HG02840 (cell line): ENCODE results near the gene PDE4B.
"Not testable (repeated sequence)": the region's sequence is repeated elsewhere in the genome, so short reads cannot be mapped to it uniquely, and the experiment has no call there.

Experiments
- ATAC-seq: cut with Tn5 transposase; IDR thresholded peaks from one replicate; pipeline ENCODE4 v1.9.1; 2021; ENCODE audit warnings: mild to moderate bottlenecking, moderate library complexity, moderate number of reproducible peaks; ENCODE audit not compliant: unreplicated experiment, low FRiP score

Gene PDE4B

DNA sequence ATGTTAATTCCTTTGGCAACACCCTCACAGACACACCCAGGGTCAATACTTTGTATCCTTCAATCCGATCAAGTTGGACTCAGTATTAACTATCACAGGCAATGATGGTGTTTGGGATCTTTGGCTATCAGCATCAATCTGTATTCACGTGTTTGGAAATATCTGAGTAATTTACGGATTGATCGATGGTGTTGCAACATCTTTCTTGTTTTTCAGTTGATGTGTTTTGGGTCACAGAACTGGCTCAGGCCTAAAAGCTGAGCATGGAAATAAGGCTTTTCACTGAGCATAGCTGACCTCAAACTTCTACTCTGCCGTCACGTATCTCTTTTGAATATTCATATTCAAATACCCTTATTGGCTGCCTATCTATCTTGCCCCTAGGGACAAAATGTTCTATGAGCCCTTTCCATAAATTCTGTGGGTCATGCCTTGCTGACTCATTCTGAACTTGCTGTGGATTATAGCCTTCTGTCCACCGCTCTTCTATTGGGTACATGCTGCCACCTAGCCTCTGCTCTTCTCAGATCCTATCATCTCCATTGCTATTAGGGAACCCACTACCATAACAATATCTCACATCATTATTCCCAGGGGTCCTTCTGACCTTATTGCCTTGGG, 156.0 kb downstream of the PDE4B start:
- no peak for ATAC-seq

DNA sequence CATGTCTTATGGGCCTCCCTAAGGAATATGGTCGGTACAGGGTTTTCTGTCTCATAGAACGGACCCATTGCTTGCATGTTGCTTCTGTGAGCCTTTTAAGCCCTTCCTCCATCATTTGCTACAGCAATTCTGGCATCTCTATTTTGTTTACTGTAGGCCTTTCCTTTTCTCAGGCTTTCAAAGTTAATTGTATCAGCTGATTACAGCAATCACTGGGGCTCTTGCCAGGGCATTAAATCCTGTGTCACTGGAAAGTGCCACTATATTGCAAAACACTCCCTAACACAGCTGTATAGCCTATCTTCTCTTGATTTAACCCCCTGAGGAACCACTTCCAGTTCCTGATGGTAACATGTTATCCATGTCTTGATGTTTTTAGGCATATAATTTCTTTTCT, 156.5 kb downstream of the PDE4B start:
- no peak for ATAC-seq

DNA sequence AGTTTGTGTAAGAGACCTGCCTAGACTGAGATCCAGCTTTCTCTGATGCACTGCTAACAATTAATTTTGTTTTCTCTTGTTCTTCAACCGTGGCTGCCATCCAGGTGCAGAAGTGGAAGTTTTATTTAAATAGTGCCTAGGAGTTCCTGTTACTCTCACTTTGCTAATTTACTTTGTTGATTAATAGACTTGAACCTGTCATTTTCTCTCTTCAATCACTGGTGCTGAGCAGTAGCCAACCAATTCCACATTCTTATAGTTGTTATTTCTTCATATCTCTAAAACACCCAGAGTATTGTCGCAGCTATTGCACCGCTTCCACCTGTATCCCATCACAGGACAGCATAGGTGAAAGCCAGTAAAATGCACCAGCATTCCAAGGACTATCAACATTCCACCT, 157.2 kb downstream of the PDE4B start:
- no peak for ATAC-seq

DNA sequence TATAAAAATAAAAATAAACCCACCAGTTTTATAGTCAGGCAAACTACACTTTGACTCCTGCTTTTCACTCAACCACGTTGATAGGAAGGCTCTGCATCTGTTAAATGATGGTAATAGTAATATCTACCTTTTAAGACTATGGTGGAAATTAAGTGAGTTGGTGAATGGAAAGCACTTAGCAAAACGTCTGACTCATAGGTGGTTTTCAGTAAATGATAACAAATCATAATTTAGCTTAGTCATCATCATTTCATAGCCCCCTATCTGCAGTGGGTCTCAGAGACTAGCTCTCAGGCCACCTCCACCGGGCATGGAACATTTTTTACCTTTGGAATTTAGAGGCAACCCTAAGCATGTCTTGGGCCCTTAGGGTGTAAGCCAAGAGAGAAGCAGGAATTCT, 160.0 kb downstream of the PDE4B start:
- ATAC-seq, result no peak

DNA sequence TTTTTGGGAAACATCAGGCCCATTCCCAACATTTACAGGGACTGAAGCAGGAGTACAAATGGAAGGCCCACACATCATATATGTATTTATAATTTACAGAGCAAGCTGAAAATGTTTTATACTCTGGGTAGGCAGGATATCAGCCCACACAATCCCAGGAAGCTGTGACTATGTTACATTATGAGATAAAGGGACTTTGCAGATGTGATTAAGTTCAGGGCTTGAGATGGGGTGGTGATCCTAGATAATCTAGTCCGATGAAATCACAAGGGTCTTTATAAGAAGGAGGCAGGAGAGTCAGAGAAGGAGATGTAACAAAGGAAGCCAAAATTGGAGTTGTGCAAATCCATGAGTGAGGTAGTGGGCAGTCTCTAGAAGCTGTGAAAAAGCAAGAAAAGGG, 160.5 kb downstream of the PDE4B start:
- no peak for ATAC-seq

DNA sequence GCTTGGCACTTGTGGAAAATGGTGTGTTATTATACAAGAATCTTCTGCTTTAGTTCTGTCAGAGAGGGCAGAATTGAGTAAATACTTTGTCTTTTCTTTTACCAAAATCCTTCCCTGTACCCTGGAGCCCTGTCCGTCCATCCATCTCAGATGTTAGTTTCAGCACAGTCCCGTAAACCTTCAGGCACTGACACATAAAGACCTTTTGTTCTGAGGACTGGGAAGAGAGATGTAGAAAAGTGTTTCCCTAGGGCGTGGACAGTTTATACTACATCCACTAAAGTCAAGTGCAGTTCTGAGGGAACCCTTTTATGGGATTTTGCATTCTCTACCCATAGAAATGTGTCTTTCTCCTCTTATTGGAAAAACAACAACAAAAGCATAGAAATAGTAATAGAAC, 162.4 kb downstream of the PDE4B start:
- no peak for ATAC-seq

DNA sequence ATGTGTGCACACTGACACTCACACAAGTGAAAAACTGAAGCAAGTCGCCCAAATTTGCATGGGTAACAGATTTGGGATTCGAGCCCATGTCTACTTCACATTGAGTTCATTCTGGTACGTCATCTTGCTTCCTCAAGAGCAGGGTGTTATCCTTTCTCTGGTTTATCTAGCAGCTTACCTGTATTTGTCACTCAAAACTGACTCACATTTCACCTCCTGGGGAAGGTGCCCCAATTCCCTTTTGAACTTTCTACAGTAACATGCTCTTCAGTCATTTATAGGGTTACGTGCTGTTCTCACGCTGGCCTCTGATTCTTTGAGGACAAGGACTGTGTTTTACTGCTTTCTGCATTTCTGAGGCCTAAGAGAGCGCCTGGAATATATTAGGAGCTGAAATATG, 162.8 kb downstream of the PDE4B start:
- ATAC-seq, result no peak

DNA sequence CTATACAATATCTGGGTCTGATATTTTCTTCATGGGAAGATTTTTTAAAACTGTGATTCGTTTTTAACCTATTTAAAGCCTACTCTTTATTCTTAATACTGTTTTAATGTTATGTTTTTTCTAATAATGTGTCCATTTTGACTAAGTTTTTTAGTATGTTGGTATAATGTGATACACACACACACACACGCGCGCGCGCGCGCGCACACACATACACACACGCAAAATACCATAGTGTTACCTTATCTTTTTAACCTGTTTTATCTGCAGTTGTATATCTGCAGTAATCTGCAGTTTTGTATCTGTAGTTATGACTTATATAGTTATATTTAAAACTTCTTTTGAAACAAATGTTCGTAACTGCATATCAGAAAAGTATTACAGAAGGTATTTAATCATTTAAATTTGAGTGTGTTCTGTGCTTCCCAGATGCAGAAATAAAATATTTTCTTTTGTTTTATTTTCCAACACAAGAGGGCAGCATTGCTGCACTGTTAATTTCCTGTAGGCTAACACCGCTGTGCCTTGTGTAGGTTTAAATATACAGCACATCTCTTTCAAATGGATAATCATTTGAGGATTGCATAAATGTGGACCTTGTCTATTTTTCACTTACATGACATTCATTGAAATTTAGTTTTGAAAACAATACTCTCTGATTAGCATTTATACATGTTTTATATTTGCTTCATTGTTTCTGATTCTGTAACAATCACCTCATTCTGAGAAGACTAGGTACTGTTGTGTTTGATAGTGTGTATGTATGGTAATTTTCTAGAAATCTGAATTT, 166.1 kb downstream of the PDE4B start:
- no peak for ATAC-seq

DNA sequence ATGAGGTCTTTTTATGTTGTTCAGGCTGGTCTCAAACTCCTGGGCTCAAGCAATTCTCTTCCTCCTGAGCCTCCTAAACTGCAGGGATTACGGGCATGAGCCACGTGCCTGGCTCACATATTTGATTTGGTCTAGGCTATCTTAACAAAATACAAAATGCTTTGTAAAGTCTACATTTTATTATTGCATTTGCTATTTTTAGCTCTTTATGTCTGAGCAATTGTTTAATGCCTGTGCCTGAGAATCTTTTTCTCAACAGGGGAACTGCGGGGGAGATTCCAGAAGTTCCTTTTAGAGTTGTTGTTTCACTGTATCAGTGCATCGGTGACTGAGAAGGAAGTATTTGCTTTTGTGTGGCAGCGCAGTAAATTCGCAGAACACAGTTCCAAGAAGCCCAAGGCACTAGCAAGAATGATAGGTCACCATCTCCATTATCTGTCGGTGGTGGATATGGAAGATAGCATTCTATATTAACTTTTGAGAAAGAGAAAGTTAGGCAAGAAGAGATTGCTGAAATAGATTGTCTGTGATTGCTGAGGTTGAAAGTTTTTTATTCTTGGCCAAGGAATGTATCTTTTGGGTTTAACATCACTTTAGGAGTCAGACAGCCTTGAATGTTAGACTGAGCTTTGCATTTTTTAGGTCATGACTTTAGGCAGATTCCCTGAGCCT, 167.3 kb downstream of the PDE4B start:
- no peak for ATAC-seq

DNA sequence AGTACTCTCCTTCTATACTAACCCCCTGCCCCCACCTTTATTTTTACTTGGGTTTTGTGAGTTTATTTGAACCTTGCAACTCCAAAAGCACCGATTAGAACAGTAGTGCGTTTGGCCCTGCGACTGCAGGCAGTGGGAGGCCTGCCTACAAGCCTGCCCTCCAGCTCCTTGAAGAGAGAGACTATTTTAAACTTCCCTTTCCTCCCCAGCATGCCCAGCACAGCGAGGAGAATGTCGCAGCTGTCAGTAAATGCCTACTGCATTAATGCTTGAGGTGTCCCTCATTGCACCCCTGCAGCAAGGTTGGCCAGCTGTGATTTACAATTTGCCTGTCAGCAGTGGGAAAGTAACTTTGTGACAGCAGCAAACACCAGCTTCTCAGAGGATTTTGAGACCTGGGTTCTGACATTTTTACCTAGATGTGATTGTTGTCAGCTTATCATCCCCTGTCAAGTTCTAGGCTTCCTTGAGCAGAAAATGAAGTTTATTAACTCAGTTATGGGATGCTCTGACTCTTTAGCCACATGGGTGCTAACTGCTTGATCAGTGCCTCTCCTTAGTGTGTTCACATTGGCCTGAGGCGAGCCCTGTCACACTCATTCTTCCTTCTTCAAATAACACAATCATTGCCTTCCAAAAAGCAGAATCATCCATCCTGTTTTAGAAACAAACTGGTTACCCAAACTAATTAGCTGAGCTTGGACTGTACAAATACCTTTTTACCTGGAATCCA, 170.6 kb downstream of the PDE4B start:
- ATAC-seq, result no peak

DNA sequence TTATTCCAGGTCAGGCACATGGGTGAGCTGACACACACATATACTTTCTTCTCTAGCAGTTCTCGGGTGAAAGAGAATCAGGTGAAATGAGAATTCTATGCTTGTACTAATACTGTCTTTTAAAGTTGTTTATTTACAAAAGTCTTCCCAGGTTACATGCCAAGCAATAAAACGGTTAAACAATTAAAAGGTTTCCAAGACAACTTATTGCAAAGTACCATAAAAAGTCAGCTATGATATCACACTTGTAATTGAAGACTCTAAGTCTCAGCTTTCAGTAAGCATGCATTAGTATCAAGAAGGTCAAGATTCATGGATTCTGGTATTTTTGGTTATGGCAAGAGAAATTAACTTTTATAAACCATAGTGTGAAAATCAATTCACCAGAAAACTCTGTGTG, 171.4 kb downstream of the PDE4B start:
- no peak for ATAC-seq

DNA sequence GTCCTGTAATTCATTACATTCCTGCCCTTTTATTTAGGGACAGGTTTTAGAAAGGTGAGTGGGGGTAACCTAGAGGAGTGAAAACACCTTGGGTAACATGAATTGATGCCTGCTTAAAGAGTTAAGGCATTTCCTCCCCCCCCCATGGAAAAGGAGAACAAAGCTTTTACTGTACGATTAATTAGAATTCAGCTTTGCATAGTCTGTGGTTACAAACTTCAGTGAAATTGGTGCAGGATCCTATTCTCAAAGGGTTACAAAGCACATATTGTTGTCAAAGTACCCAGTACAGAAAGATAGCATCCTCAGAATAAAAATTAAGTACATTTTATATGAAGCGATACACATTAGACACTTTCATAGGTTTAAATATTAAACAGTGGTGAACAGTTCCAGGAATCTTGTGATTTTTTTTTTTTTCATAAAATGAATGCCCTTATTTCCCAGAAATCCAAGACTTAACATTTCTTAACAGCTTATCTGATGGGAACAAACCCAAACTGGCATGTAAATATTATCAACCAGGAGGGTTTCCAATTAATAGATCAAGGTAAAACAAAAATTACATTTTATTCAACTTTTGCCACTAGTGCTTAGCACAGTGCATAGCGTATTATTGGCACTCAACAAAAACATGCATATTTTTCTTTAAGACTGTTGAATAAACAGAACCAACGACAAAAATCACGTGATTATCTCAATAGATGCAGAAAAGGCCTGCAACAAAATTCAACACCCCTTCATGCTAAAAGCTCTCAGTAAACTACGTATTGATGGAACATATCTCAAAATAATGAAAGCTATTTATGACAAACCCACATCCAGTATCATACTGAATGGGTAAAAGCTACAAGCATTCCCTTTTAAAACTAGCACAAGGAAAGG, 172.7 kb downstream of the PDE4B start:
- no peak for ATAC-seq

DNA sequence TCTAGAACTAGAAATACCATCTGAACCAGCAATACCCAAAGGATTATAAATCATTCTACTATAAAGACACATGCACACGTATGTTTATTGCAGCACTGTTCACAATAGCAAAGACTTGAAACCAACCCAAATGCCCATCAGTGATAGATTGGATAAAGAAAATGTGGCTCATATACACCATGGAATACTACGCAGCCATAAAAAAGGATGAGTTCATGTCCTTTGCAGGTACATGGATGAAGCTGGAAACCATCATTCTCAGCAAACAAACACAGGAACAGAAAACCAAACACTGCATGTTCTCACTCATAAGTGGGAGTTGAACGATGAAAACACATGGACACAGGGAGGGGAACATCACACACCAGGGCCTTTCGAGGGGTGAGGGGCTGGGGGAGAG, 174.8 kb downstream of the PDE4B start:
- ATAC-seq, result not testable (repeated sequence)

DNA sequence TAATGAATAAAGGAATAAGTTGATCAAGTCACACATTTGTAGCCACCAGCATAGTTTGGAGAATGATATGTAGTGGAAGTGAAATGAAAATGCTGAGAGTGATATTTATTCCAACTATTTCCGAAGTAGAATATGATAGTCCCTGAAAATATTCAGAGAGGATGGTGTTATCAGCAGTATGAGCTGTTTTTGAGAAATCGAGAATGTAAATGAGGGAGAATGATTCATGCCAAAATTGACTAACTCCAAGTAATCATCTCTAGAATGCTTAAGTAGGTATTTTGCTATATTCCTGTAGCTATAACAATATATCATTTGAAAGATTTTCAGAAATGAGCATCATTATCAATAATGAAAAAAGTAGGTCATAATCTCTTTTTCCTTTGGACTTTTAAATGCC, 178.9 kb downstream of the PDE4B start:
- no peak for ATAC-seq

DNA sequence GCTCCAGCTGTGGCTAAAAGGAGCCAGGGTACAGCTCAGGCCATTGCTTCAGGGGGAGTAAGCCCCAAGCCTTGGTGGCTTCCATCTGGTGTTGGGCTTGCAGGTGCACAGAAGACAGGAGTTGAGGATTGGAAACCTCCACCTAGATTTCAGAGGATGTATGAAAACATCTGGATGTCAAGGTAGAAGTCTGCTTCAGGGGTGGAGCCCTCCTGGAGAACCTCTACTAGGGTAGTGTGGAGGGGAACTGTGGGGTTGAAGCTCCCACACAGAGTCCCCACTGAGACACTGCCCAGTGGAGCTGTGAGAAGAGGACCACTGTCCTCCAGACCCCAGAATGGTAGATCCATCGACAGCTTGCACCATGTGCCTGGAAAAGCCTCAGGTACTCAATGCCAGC, 183.0 kb downstream of the PDE4B start:
- no peak for ATAC-seq

DNA sequence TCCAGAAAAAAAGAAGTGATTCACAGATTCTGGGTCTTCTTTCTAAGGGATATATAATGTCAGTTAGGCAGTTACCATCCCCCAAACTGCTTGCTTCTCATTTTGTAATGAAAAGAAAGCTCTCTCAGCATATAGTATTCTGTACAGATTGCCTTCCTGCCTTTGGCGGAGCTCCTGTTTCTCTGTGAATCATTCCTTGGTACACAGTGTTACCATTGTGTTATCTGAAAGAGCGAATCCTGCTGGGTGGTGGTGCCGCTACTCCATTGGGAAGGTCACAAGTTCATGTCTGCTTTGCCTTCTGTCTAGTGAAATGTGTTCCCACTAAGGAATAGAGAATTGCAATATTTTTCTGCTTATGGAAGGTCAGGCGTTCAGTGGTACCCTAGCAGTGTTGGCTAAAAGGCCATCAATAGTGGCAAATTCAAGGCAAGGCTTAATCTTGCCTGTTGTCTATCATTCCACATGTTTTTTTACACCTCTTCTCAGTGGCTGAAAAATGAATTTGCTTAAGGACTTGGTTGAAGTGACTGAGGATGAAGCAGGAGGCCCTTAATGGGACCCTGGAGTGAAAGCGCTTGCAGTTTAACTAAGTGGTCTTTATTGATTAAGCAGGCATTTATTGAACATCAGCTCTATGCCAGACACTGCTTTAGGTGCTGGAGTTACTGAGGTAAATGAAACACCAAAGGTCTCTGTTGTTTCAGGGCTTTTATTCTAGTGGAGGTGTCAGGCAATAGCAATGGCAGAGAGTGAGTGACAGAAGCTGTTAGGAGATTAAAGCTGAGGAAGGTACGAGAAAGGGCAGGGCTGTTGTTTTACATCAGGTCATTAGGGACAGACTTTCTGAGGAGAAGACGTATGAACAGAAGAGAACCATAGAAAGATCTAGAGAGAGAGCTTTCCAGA, 186.7 kb downstream of the PDE4B start:
- no peak for ATAC-seq

DNA sequence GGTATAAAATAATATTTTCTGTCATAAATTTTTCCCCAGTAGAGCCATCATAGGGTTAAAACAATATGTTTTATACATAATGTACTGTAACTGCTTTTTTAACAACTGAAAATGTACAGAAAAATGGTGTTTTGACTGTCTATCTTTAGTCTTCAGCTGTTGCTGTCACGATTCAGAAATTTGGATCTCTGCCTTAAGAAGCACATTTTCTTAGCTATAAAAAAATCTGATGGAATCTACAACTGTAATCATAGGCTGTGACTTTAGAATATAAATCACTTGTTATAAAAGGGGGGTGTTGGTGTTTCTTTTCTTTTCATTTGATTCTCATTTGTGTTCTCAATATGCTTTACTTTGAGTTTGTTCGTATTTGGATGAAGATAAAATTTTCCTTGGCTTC, 187.5 kb downstream of the PDE4B start:
- no peak for ATAC-seq

DNA sequence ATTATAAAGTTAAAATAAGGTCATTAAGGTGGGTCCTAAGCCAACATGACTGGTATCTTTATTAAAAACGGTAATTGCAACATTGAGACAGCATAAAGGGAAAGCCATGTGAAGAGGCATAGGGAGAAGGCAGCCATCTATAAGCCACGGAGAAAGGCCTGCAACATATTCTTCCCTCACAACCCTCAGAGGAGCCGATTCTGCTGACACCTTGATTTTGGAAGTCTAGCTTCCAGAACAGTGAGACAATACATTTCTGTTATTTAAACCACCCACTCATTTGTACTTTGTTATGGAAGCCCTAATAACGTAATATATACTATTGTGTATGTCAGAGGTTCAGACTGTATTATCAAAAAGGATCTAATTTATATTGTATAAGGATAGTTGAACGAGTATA, 190.8 kb downstream of the PDE4B start:
- no peak for ATAC-seq

DNA sequence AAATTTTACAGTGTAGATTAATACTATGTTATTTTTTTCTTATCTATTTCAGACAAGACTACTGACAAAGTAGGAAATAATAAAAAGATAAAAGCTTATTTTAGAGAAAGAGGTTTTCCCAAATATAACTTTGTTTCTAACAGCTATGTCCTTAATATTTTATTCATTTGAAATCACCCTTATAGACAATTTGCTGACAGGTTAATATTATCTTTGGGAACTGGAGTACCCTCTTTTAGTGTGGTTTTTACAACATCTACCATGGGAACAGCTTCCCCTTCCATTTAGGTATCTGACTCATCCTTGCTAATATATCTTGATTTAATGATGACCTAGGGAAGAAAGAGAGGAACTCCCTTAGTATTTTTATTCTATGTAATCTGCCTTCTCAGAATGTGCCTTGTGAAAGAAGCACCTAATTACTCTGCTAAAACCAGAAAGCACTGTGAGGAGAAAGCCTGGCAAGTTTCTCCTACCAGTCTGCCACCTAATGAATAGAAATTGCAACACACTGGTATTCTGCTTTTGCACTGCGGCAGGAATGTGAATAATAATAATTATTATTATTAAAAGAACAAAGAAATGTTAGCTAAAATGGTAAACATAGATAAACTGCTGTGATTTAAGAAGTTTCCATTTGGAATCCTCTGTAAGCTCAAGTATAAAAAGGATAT, 192.8 kb downstream of the PDE4B start:
- no peak for ATAC-seq
